ENCODE measurements around the gene ATP5F1B. TPM values are rescaled to one million over a fixed set of nuclear protein-coding genes. Genes with fewer than 3 reads are reported as not detected.

Gene ATP5F1B
- total and polyA plus RNA-seq, 2 of the 13 experiments (the other 11 are each of a cell fraction or from before 2014, with no cell fraction given), result 1,051 to 1,180 TPM

GRCh38 chr12:56636675-56637540, 8.9 kb downstream of the ATP5F1B start (continued):
- TF ChIP-seq ZNF142 (CRISPR knock-in tag; IDR thresholded peaks at IDR 0.05), result no peak
- TF ChIP-seq NPAS2 (CRISPR knock-in tag; IDR thresholded peaks at IDR 0.05; ENCODE audit: borderline replicate concordance), result no peak
- TF ChIP-seq ZNF691 (CRISPR knock-in tag; IDR thresholded peaks at IDR 0.05; ENCODE audit: borderline replicate concordance, low read depth), result no peak
- TF ChIP-seq TP53 (CRISPR knock-in tag; conservative IDR thresholded peaks at IDR 0.05), result no peak
- TF ChIP-seq ZNF660 (CRISPR knock-in tag; IDR thresholded peaks at IDR 0.05; ENCODE audit: borderline replicate concordance, low read depth), result no peak
- TF ChIP-seq IKZF4 (CRISPR knock-in tag; IDR thresholded peaks at IDR 0.05; ENCODE audit: borderline replicate concordance, low read depth, not compliant biosample characterization), result no peak
- TF ChIP-seq, protein P1, sequence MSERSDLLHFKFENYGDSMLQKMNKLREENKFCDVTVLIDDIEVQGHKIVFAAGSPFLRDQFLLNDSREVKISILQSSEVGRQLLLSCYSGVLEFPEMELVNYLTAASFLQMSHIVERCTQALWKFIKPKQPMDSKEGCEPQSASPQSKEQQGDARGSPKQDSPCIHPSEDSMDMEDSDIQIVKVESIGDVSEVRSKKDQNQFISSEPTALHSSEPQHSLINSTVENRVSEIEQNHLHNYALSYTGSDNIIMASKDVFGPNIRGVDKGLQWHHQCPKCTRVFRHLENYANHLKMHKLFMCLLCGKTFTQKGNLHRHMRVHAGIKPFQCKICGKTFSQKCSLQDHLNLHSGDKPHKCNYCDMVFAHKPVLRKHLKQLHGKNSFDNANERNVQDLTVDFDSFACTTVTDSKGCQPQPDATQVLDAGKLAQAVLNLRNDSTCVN (CRISPR knock-in tag; IDR thresholded peaks at IDR 0.05; ENCODE audit: borderline replicate concordance), result 0 out of 2 replicates have a peak, but pooled peaks have one; percentile 37
- no peak for TF ChIP-seq HNRNPLL (IDR thresholded peaks at IDR 0.05; ENCODE audit: low read depth, low read length, poor library complexity, severe bottlenecking)
- TF ChIP-seq ZSCAN30 (CRISPR knock-in tag; IDR thresholded peaks at IDR 0.05), result peak; percentile 100
- TF ChIP-seq MIER3 (CRISPR knock-in tag; IDR thresholded peaks at IDR 0.05; ENCODE audit: borderline replicate concordance), result 0 out of 2 replicates have a peak, but pooled peaks have one; percentile 47
- no peak for TF ChIP-seq ZNF615 (CRISPR knock-in tag; IDR thresholded peaks at IDR 0.05; ENCODE audit: borderline replicate concordance)
- no peak; the same call in 1 of the 2 replicates for TF ChIP-seq DMAP1 (CRISPR knock-in tag; IDR thresholded peaks at IDR 0.05)
- peak; percentile 61; the same call in 1 of the 2 replicates for TF ChIP-seq RFXAP (CRISPR knock-in tag; IDR thresholded peaks at IDR 0.05; ENCODE audit: borderline replicate concordance)
- peak; percentile 82 for TF ChIP-seq GATAD2A (CRISPR knock-in tag; IDR thresholded peaks at IDR 0.05)
- TF ChIP-seq ZBTB10 (CRISPR knock-in tag; IDR thresholded peaks at IDR 0.05; ENCODE audit: borderline replicate concordance), result no peak; the same call in 1 of the 2 replicates
- peak; percentile 73 for TF ChIP-seq FOXK1 (CRISPR knock-in tag; IDR thresholded peaks at IDR 0.05; ENCODE audit: borderline replicate concordance, low read depth)
- no peak; the same call in 1 of the 2 replicates for TF ChIP-seq MEIS2 (CRISPR knock-in tag; IDR thresholded peaks at IDR 0.05)

Data from HepG2 (cell line).